ENCODE data around the gene ITFG1.

- TF ChIP-seq TAF1 (IDR thresholded peaks at IDR 0.05; ENCODE audit: borderline replicate concordance, insufficient read depth, low read length) (no peak), POLR2AphosphoS5 (IDR thresholded peaks at IDR 0.05; ENCODE audit: low read depth, low read length) (no peak), SIN3A (IDR thresholded peaks at IDR 0.05; ENCODE audit: borderline replicate concordance, insufficient read depth, low read length) (no peak), FOXP2 (optimal IDR thresholded peaks at IDR 0.05; ENCODE audit: borderline replicate concordance, extremely low read depth, extremely low read length, insufficient read depth) (no peak)
- TF ChIP-seq, protein P1, sequence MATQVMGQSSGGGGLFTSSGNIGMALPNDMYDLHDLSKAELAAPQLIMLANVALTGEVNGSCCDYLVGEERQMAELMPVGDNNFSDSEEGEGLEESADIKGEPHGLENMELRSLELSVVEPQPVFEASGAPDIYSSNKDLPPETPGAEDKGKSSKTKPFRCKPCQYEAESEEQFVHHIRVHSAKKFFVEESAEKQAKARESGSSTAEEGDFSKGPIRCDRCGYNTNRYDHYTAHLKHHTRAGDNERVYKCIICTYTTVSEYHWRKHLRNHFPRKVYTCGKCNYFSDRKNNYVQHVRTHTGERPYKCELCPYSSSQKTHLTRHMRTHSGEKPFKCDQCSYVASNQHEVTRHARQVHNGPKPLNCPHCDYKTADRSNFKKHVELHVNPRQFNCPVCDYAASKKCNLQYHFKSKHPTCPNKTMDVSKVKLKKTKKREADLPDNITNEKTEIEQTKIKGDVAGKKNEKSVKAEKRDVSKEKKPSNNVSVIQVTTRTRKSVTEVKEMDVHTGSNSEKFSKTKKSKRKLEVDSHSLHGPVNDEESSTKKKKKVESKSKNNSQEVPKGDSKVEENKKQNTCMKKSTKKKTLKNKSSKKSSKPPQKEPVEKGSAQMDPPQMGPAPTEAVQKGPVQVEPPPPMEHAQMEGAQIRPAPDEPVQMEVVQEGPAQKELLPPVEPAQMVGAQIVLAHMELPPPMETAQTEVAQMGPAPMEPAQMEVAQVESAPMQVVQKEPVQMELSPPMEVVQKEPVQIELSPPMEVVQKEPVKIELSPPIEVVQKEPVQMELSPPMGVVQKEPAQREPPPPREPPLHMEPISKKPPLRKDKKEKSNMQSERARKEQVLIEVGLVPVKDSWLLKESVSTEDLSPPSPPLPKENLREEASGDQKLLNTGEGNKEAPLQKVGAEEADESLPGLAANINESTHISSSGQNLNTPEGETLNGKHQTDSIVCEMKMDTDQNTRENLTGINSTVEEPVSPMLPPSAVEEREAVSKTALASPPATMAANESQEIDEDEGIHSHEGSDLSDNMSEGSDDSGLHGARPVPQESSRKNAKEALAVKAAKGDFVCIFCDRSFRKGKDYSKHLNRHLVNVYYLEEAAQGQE (IDR thresholded peaks at IDR 0.05; ENCODE audit: insufficient read depth in 1 of 2, low read depth in 2 of 2, low read length in 2 of 2), result no peak
Observed at GRCh38 chr16:47125757-47126156, 335.1 kb downstream of the ITFG1 start.
